ENCODE measurements around the gene KIAA0232. TPM values are rescaled to one million over a fixed set of nuclear protein-coding genes. Genes with fewer than 3 reads are reported as not detected.
A peak's percentile ranks its signal among the peaks of the same experiment; 100 is the strongest.

Gene KIAA0232
- total RNA-seq, 2 experiments from 2014 or later, result 16.1 to 16.5 TPM

- H3K4me3 Mint-ChIP-seq, result no peak overlapping the region
- peaks cover 16% of the 10 kb centered on the region for H3K9me3 Mint-ChIP-seq
- peaks cover 12% of the 10 kb centered on the region for H3K36me3 Mint-ChIP-seq
- no peaks in the 10 kb centered on the region for H3K27me3 Mint-ChIP-seq
- peaks cover 25% of the 10 kb centered on the region for H3K4me1 Mint-ChIP-seq (ENCODE audit: low read depth)
- CTCF ChIA-PET, result interaction anchor here (0.9 to 4.5 kb wide), 7 partner anchors 10 to 172 kb away, joined by 3 to 30 read pairs (median 4); partner anchors contain the start of gene TADA2B
- peak; percentile 63 for DNase-seq
- intact Hi-C loops (cut with micrococcal nuclease), result no loop called here
- H3K27ac Mint-ChIP-seq, result peak overlapping the region; percentile 66
- POLR2A ChIA-PET, result interaction anchor here (1.0 kb wide), 1 partner anchor 178 kb away, joined by 3 read pairs; no protein-coding TSS in a partner anchor
Observed at GRCh38 chr4:6892190-6892908, 109.8 kb downstream of the KIAA0232 start.

GRCh38 chr4:6892909-6893202 lies 110.3 kb downstream of the KIAA0232 start:
- POLR2A ChIA-PET, result interaction anchor here (1.0 kb wide), 1 partner anchor 178 kb away, joined by 3 read pairs; no protein-coding TSS in a partner anchor
- intact Hi-C loops (cut with micrococcal nuclease), result no loop called here
- Mint-ChIP-seq H3K36me3 (peaks cover 12% of the 10 kb centered on the region), H3K27ac (no peak overlapping the region), H3K4me1 (ENCODE audit: low read depth) (peaks cover 25% of the 10 kb centered on the region), H3K4me3 (no peak overlapping the region), H3K27me3 (no peaks in the 10 kb centered on the region), H3K9me3 (peaks cover 16% of the 10 kb centered on the region)
- DNase-seq, result no peak
- CTCF ChIA-PET, result interaction anchor here (0.9 to 4.5 kb wide), 7 partner anchors 16 to 172 kb away, joined by 3 to 30 read pairs (median 4); partner anchors contain the start of genes TADA2B and TBC1D14

GRCh38 chr4:6893449-6894085 lies 111.0 kb downstream of the KIAA0232 start:
- DNase-seq, result no peak
- Mint-ChIP-seq H3K4me3 (no peak overlapping the region), H3K36me3 (peaks cover 12% of the 10 kb centered on the region), H3K27ac (peak overlapping the region; percentile 18), H3K4me1 (ENCODE audit: low read depth) (peaks cover 25% of the 10 kb centered on the region), H3K27me3 (no peaks in the 10 kb centered on the region), H3K9me3 (peaks cover 16% of the 10 kb centered on the region)
- intact Hi-C loops (cut with micrococcal nuclease), result no loop called here
- CTCF ChIA-PET, result interaction anchor here (0.9 to 4.5 kb wide), 5 partner anchors 15 to 33 kb away, joined by 3 to 30 read pairs (median 3); partner anchors contain the start of gene TBC1D14
- POLR2A ChIA-PET, result interaction anchor here (0.7 to 1.0 kb wide), 2 partner anchors 110 to 177 kb away, joined by 3 to 5 read pairs; no protein-coding TSS in a partner anchor

GRCh38 chr4:6894086-6894478 lies 111.6 kb downstream of the KIAA0232 start:
- H3K36me3 Mint-ChIP-seq, result peaks cover 12% of the 10 kb centered on the region
- CTCF ChIA-PET, result interaction anchor here (1.9 to 4.5 kb wide), 2 partner anchors 15 to 20 kb away, joined by 4 to 30 read pairs; partner anchors contain the start of gene TBC1D14
- no peak overlapping the region for H3K27ac Mint-ChIP-seq
- H3K27me3 Mint-ChIP-seq, result no peaks in the 10 kb centered on the region
- H3K9me3 Mint-ChIP-seq, result peaks cover 16% of the 10 kb centered on the region
- peaks cover 30% of the 10 kb centered on the region for H3K4me1 Mint-ChIP-seq (ENCODE audit: low read depth)
- intact Hi-C loops (cut with micrococcal nuclease), result no loop called here
- POLR2A ChIA-PET, result interaction anchor here (1.0 kb wide), 1 partner anchor 15 kb away, joined by 3 read pairs; the partner anchor contains the start of gene TBC1D14
- no peak for DNase-seq
- H3K4me3 Mint-ChIP-seq, result no peak overlapping the region

GRCh38 chr4:6894528-6895498 lies 112.3 kb downstream of the KIAA0232 start:
- no peak for DNase-seq
- Mint-ChIP-seq H3K27ac (no peak overlapping the region), H3K4me1 (ENCODE audit: low read depth) (peaks cover 37% of the 10 kb centered on the region), H3K4me3 (no peak overlapping the region), H3K9me3 (peaks cover 12% of the 10 kb centered on the region), H3K36me3 (peaks cover 12% of the 10 kb centered on the region), H3K27me3 (no peaks in the 10 kb centered on the region)
- POLR2A ChIA-PET, result interaction anchor here (1.0 kb wide), 1 partner anchor 14 kb away, joined by 3 read pairs; the partner anchor contains the start of gene TBC1D14
- intact Hi-C loops (cut with micrococcal nuclease), result no loop called here
- CTCF ChIA-PET, result interaction anchor here (1.9 to 4.5 kb wide), 2 partner anchors 14 to 21 kb away, joined by 4 to 30 read pairs; partner anchors contain the start of gene TBC1D14

- Mint-ChIP-seq H3K27ac (no peak overlapping the region), H3K9me3 (peaks cover under 1% of the 10 kb centered on the region), H3K27me3 (no peaks in the 10 kb centered on the region), H3K4me3 (no peak overlapping the region), H3K36me3 (peaks cover under 1% of the 10 kb centered on the region), H3K4me1 (ENCODE audit: low read depth) (peaks cover 47% of the 10 kb centered on the region)
- CTCF ChIA-PET, result interaction anchor here (0.7 to 4.5 kb wide), 2 partner anchors 21 to 22 kb away, joined by 3 to 30 read pairs; no protein-coding TSS in a partner anchor
- no peak for DNase-seq
- POLR2A ChIA-PET, result no interaction called here
- intact Hi-C loops (cut with micrococcal nuclease), result no loop called here
Observed at GRCh38 chr4:6896035-6896434, 113.5 kb downstream of the KIAA0232 start.

- H3K4me3 Mint-ChIP-seq, result no peak overlapping the region
- H3K27me3 Mint-ChIP-seq, result no peaks in the 10 kb centered on the region
- H3K36me3 Mint-ChIP-seq, result no peaks in the 10 kb centered on the region
- no peaks in the 10 kb centered on the region for H3K9me3 Mint-ChIP-seq
- POLR2A ChIA-PET, result interaction anchor here (0.7 to 3.4 kb wide), 6 partner anchors 10 to 224 kb away, joined by 3 to 26 read pairs (median 6); partner anchors contain the start of gene TBC1D14
- intact Hi-C loops (cut with micrococcal nuclease), result loop anchor here (1.0 kb wide), 1 partner anchor 43 kb away; no protein-coding TSS in a partner anchor
- H3K4me1 Mint-ChIP-seq (ENCODE audit: low read depth), result peaks cover 29% of the 10 kb centered on the region
- no peak for DNase-seq
- peak overlapping the region; percentile 82 for H3K27ac Mint-ChIP-seq
- CTCF ChIA-PET, result interaction anchor here (1.0 to 2.1 kb wide), 4 partner anchors 11 to 169 kb away, joined by 3 to 13 read pairs (median 8); partner anchors contain the start of gene TBC1D14
Observed at GRCh38 chr4:6898763-6899162, 116.2 kb downstream of the KIAA0232 start.

- Mint-ChIP-seq H3K4me3 (no peak overlapping the region), H3K36me3 (no peaks in the 10 kb centered on the region), H3K27ac (peak overlapping the region; percentile 82), H3K9me3 (no peaks in the 10 kb centered on the region), H3K27me3 (no peaks in the 10 kb centered on the region), H3K4me1 (ENCODE audit: low read depth) (peaks cover 37% of the 10 kb centered on the region)
- CTCF ChIA-PET, result interaction anchor here (0.7 to 2.1 kb wide), 9 partner anchors 9 to 169 kb away, joined by 3 to 13 read pairs (median 4); partner anchors contain the start of genes GRPEL1 and TBC1D14
- intact Hi-C loops (cut with micrococcal nuclease), result loop anchor here (10.0 kb wide), 1 partner anchor 285 kb away; no protein-coding TSS in a partner anchor
- no peak for DNase-seq
- POLR2A ChIA-PET, result interaction anchor here (1.0 to 3.4 kb wide), 4 partner anchors 9 to 226 kb away, joined by 3 to 26 read pairs (median 5); partner anchors contain the start of genes GRPEL1 and TBC1D14
Observed at GRCh38 chr4:6900181-6900812, 117.8 kb downstream of the KIAA0232 start.

- intact Hi-C loops (cut with micrococcal nuclease), result loop anchor here (10.0 kb wide), 1 partner anchor 284 kb away; no protein-coding TSS in a partner anchor
- H3K36me3 Mint-ChIP-seq, result no peaks in the 10 kb centered on the region
- peak overlapping the region; percentile 54 for H3K27ac Mint-ChIP-seq
- POLR2A ChIA-PET, result interaction anchor here (3.4 kb wide), 1 partner anchor 8 kb away, joined by 26 read pairs; the partner anchor contains the start of gene TBC1D14
- peaks cover 37% of the 10 kb centered on the region for H3K4me1 Mint-ChIP-seq (ENCODE audit: low read depth)
- CTCF ChIA-PET, result no interaction called here
- no peak for DNase-seq
- no peaks in the 10 kb centered on the region for H3K27me3 Mint-ChIP-seq
- no peak overlapping the region for H3K4me3 Mint-ChIP-seq
- H3K9me3 Mint-ChIP-seq, result no peaks in the 10 kb centered on the region
Observed at GRCh38 chr4:6900956-6901355, 118.4 kb downstream of the KIAA0232 start.

- DNase-seq, result no peak
- Mint-ChIP-seq H3K9me3 (no peaks in the 10 kb centered on the region), H3K27ac (peak overlapping the region; percentile 54), H3K4me3 (no peak overlapping the region), H3K36me3 (no peaks in the 10 kb centered on the region), H3K27me3 (no peaks in the 10 kb centered on the region), H3K4me1 (ENCODE audit: low read depth) (peaks cover 35% of the 10 kb centered on the region)
- POLR2A ChIA-PET, result no interaction called here
- CTCF ChIA-PET, result no interaction called here
- intact Hi-C loops (cut with micrococcal nuclease), result loop anchor here (10.0 kb wide), 1 partner anchor 283 kb away; no protein-coding TSS in a partner anchor
Observed at GRCh38 chr4:6901669-6902317, 119.3 kb downstream of the KIAA0232 start.

All from activated CD4-positive, alpha-beta memory T cell treated with anti-CD3 and anti-CD28 coated beads for 36 hours (primary cell).